Tibial artery (tissue), 4 donors: ENCODE data around the gene TMEM109.
A peak's percentile ranks its signal among the peaks of the same experiment; 100 is the strongest.

Experiments
- DNase-seq, 2 donors: peaks; one replicate each; pipeline ENCODE4 v3.0.0-alpha.2; 2019
- H3K27ac ChIP-seq, 2 donors: fragments of 200-600 bp; sonication (generic) in 1 of 2; 1 replicate in 1 of 2; 2 replicates in 1 of 2; pipeline ENCODE4 v1.5.1; 2018 to 2019; ENCODE audit warnings: mild to moderate bottlenecking in 1 of 2
- H3K27me3 ChIP-seq, 2 donors: fragments of 200-600 bp; sonication (generic) in 1 of 2; one replicate each; pipeline versions ENCODE4 v1.5.1 to v1.6.0; 2016 to 2019
- H3K36me3 ChIP-seq, 3 donors: fragments of 200-600 bp; sonication (generic) in 2 of 3; one replicate each; pipeline ENCODE4 v1.5.1; 2016 to 2019; ENCODE audit warnings: mild to moderate bottlenecking in 2 of 3
- H3K4me1 ChIP-seq, 4 donors: fragments of 200-600 bp; sonication (generic) in 2 of 4; 1 replicate in 3 of 4; 2 replicates in 1 of 4; pipeline ENCODE4 v1.5.1; 2016 to 2019
- H3K4me3 ChIP-seq, 2 donors: fragments of 200-600 bp; sonication (generic) in 1 of 2; 1 replicate in 1 of 2; 2 replicates in 1 of 2; pipeline ENCODE4 v1.5.1; 2018 to 2019; ENCODE audit warnings: mild to moderate bottlenecking in 2 of 2
- H3K9me3 ChIP-seq, 3 donors: fragments of 200-600 bp; sonication (generic) in 1 of 3; one replicate each; pipeline ENCODE4 v1.5.1; 2016 to 2019
- intact Hi-C: fragments of 100-400 bp; cut with DNase I; formaldehyde crosslinking; loops from one replicate; pipeline ENCODE4 v1.15.0; 2023; ENCODE audit warnings: low total_unique reads
- TF ChIP-seq, protein P1 (sequence below), 2 experiments: fragments of 200-600 bp in 1 of 2; fragments of 450-650 bp in 1 of 2; IDR thresholded peaks; one replicate each; pipeline ENCODE4 v1.5.1; 2017 to 2019; ENCODE audit warnings: antibody characterized with exemption in 2 of 2, mild to moderate bottlenecking in 1 of 2, moderate library complexity in 1 of 2

Gene TMEM109

DNA sequence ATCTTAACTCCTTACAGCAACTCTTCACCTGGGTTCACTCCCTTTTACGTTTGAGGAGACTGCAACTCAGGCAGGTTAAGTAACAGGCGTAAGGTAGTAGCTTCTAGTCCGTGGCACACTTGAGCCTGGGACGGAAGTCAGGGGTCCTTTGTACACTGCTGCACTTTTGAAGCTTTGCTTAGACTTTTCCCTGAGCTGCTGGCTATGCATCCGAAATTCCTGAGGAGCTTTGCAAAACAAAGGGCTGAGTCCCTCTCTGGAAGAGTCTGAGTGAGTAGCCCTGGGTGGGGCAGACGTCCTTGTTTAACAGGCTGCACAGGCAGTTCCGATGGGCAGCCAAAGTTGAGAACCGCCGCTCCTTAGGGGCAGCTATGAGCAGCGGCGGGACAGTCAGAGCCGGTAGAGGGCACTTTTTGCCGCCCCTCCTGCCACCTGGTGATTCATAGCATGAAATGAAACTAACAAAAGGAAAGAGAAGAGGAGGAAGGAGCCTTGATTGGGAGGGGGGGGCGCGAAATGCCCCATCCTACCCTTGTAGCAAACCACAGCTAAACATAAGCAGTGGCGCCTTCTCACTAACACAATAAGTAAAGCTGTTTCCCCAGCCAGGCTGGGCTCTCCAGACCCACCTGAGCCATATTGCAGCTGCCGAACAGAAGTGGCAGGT is 1.4 kb downstream of the TMEM109 start:
- TF ChIP-seq, protein P1, sequence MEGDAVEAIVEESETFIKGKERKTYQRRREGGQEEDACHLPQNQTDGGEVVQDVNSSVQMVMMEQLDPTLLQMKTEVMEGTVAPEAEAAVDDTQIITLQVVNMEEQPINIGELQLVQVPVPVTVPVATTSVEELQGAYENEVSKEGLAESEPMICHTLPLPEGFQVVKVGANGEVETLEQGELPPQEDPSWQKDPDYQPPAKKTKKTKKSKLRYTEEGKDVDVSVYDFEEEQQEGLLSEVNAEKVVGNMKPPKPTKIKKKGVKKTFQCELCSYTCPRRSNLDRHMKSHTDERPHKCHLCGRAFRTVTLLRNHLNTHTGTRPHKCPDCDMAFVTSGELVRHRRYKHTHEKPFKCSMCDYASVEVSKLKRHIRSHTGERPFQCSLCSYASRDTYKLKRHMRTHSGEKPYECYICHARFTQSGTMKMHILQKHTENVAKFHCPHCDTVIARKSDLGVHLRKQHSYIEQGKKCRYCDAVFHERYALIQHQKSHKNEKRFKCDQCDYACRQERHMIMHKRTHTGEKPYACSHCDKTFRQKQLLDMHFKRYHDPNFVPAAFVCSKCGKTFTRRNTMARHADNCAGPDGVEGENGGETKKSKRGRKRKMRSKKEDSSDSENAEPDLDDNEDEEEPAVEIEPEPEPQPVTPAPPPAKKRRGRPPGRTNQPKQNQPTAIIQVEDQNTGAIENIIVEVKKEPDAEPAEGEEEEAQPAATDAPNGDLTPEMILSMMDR (IDR thresholded peaks at IDR 0.05) = peak; percentile 12 to 29
- Histone ChIP-seq H3K36me3 (peaks cover 7 to 10% (median 8%) of the 10 kb centered on the region in 3 donors), H3K9me3 (no peaks in the 10 kb centered on the region), H3K4me1 (peaks cover 0 to 54% (median 29%) of the 10 kb centered on the region in 4 donors), H3K27me3 (no peaks in the 10 kb centered on the region), H3K4me3 (peak overlapping the region; percentile 91 to 95), H3K27ac (peak overlapping the region; percentile 91 to 96)
- DNase-seq = peak; percentile 72 to 77
- intact Hi-C loops = no loop called here

DNA sequence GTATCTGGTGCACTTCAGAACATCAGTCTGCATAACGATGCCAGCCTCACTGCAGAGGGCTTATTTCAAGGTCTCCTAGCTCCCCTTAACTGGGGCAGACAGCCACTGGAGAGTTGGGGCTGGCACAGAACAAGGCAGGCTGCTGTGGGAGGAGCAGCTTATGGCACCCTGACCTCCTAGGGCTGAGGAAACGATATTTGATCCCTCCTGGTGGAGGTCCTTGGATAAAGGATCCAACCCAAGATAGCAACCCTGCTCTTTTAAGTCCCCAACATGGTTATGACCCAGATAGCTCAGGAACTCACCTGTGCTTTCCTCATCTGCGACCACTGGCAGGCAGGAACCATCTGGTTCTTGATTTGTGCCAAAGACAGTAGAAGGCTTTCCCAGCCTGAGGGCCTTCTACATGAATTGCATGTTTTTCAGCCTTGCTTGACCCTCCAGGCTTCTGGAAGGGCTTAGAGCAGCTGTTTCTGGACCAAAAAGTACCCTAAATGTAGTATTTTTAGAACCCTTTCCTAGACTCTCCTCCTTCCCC is 2.8 kb downstream of the TMEM109 start:
- intact Hi-C loops = no loop called here
- H3K36me3 ChIP-seq = peaks cover 21 to 24% (median 21%) of the 10 kb centered on the region in 3 donors
- H3K27ac ChIP-seq = no peak overlapping the region
- TF ChIP-seq, protein P1 (IDR thresholded peaks at IDR 0.05) = no peak
- no peak overlapping the region for H3K4me3 ChIP-seq
- H3K4me1 ChIP-seq = peaks cover 0 to 54% (median 29%) of the 10 kb centered on the region in 4 donors
- no peaks in the 10 kb centered on the region for H3K27me3 ChIP-seq
- H3K9me3 ChIP-seq = no peaks in the 10 kb centered on the region
- peak in 1 of 2 donors; percentile 19 for DNase-seq

DNA sequence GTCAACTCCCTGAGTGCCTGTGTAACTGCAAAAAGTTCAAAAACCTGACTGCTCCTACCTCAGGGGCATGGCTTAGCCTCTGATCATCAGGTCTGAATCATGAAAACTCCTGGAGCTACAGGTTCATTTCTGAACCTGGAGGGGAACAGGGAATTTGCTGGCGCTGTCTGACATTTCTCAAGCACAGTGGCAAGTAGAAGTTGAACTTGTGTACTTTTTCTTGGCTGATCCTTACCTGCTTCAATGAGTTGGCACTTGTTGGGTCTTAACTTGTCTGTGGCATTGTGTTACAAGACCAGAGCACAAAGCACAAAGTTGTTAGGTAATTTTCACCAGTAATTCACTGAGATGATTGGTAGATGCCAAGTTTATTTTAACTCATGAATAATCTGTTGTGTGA is 3.3 kb downstream of the TMEM109 start:
- H3K4me1 ChIP-seq = peaks cover 0 to 54% (median 29%) of the 10 kb centered on the region in 4 donors
- TF ChIP-seq, protein P1 (IDR thresholded peaks at IDR 0.05) = no peak
- intact Hi-C loops = no loop called here
- H3K27ac ChIP-seq = no peak overlapping the region
- H3K4me3 ChIP-seq = no peak overlapping the region
- no peaks in the 10 kb centered on the region for H3K9me3 ChIP-seq
- H3K27me3 ChIP-seq = peaks cover 0 to 5% of the 10 kb centered on the region in 2 donors
- H3K36me3 ChIP-seq = peaks cover 26 to 29% (median 27%) of the 10 kb centered on the region in 3 donors
- no peak for DNase-seq

DNA sequence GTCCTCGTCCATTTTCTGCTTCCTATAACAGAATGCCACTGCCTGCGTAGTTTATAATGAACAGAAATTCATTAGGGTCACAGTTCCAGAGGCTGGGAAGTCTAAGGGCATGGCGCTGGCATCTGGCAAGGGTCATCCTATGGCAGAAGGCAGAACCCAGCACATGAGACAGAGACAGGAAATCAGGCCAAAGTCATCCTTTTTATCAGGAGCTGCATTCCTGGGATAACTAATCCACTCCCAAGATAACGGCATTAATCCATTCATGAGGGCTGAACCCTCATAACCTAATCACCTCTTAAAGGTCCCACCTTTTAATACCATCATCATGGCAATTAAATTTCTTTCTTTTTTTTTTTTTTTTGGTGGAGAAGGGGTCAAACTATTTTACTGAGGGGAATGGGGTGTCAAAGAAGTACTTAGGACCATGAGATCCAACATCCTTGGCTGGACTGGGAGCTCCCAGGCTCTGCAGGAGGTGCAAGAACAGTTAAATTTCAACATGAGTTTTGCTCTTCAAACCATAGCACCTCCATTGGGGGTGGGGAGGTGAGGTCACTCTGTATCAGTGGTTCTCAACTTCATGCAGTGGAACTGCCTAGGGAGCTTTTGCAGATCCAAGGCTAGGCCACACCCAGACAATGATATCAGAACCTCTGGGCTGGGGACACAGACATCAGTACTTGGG is 4.4 kb downstream of the TMEM109 start:
- TF ChIP-seq, protein P1 (IDR thresholded peaks at IDR 0.05) = no peak
- peak in 1 of 2 donors; percentile 11 for DNase-seq
- peaks cover 0 to 46% (median 21%) of the 10 kb centered on the region in 4 donors for H3K4me1 ChIP-seq
- no peak overlapping the region for H3K4me3 ChIP-seq
- intact Hi-C loops = no loop called here
- H3K27me3 ChIP-seq = peaks cover 0 to 13% of the 10 kb centered on the region in 2 donors
- no peaks in the 10 kb centered on the region for H3K9me3 ChIP-seq
- peaks cover 35 to 40% (median 37%) of the 10 kb centered on the region in 3 donors for H3K36me3 ChIP-seq
- H3K27ac ChIP-seq = no peak overlapping the region

DNA sequence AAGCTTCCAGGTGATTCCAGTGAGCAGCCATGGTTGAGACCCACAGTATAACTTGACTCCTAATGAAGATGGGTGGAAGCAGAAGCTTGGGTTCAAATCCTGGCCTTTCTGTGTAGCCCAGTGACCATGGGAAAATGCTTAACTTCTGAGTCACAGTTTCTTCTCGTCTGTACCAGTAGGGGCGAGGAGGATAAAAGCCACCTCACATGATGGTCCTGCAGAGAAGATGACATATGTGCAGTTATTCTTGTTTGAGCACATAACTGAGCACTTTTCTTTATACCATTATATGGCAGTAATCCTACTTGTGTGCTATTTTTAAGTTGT is 4.9 kb downstream of the TMEM109 start:
- intact Hi-C loops = no loop called here
- TF ChIP-seq, protein P1 (IDR thresholded peaks at IDR 0.05) = no peak
- Histone ChIP-seq H3K36me3 (peaks cover 35 to 40% (median 38%) of the 10 kb centered on the region in 3 donors), H3K27me3 (peaks cover 0 to 18% of the 10 kb centered on the region in 2 donors), H3K9me3 (no peaks in the 10 kb centered on the region), H3K27ac (no peak overlapping the region), H3K4me3 (no peak overlapping the region), H3K4me1 (peaks cover 0 to 48% (median 23%) of the 10 kb centered on the region in 4 donors)
- no peak for DNase-seq
